HepG2 (cell line): ENCODE data around the gene AKT2. TPM values are rescaled to one million over a fixed set of nuclear protein-coding genes. Genes with fewer than 3 reads are reported as not detected.

Experiments
- CREB3 ChIP-seq: sonication (generic); formaldehyde crosslinking; IDR thresholded peaks from 2 replicates; pipeline ENCODE4 v1.5.0; 2020; ENCODE audit warnings: missing genetic modification reagents
- E2F5 ChIP-seq: sonication (generic); formaldehyde crosslinking; conservative IDR thresholded peaks from 2 replicates; pipeline ENCODE4 v1.4.0; 2020; ENCODE audit warnings: missing genetic modification reagents
- EZH2 ChIP-seq: conservative IDR thresholded peaks from 2 replicates; pipeline ENCODE4 v1.6.1; 2012; ENCODE audit warnings: mild to moderate bottlenecking, low read depth, low read length, moderate library complexity
- JUND ChIP-seq: sonication (generic); formaldehyde crosslinking; IDR thresholded peaks from 2 replicates; pipeline ENCODE4 v1.8.0; 2022; ENCODE audit warnings: mild to moderate bottlenecking, missing genetic modification reagents
- MEIS1 ChIP-seq: sonication (generic); formaldehyde crosslinking; IDR thresholded peaks from 2 replicates; pipeline ENCODE4 v1.9.0; 2021; ENCODE audit warnings: mild to moderate bottlenecking, missing genetic modification reagents, moderate library complexity, borderline replicate concordance
- MTA3 ChIP-seq: sonication (generic); formaldehyde crosslinking; IDR thresholded peaks from 2 replicates; pipeline ENCODE4 v1.4.0; 2020; ENCODE audit warnings: missing genetic modification reagents
- MTF2 ChIP-seq: sonication (generic); formaldehyde crosslinking; IDR thresholded peaks from 2 replicates; pipeline ENCODE4 v1.5.0; 2020; ENCODE audit warnings: missing genetic modification reagents, borderline replicate concordance
- NFYB ChIP-seq: sonication (generic); formaldehyde crosslinking; IDR thresholded peaks from 2 replicates; pipeline ENCODE4 v1.4.0; 2020; ENCODE audit warnings: missing genetic modification reagents
- NR0B2 ChIP-seq: sonication (generic); formaldehyde crosslinking; IDR thresholded peaks from 2 replicates; pipeline ENCODE4 v1.4.0; 2020; ENCODE audit warnings: mild to moderate bottlenecking, missing genetic modification reagents
- NR2F2 ChIP-seq: IDR thresholded peaks from 2 replicates; pipeline ENCODE4 v1.6.1; 2012; ENCODE audit warnings: low read depth, inconsistent platforms, borderline replicate concordance
- RBFOX2 ChIP-seq: fragments of 200-400 bp; formaldehyde crosslinking; IDR thresholded peaks from 2 replicates; pipeline ENCODE4 v1.6.1; 2017; ENCODE audit warnings: low read depth, mild to moderate bottlenecking, low read length
- SRSF1 ChIP-seq: fragments of 200-400 bp; formaldehyde crosslinking; optimal IDR thresholded peaks from 2 replicates; pipeline ENCODE3; 2017; ENCODE audit warnings: mild to moderate bottlenecking, low read depth, low read length, moderate library complexity
- THAP9 ChIP-seq: sonication (generic); formaldehyde crosslinking; IDR thresholded peaks from 2 replicates; pipeline ENCODE4; 2020; ENCODE audit warnings: missing genetic modification reagents, mild to moderate bottlenecking, borderline replicate concordance
- ZNF234 ChIP-seq: sonication (generic); formaldehyde crosslinking; conservative IDR thresholded peaks from 2 replicates; pipeline ENCODE4 v1.5.1; 2020; ENCODE audit warnings: mild to moderate bottlenecking, missing genetic modification reagents
- ZNF276 ChIP-seq: sonication (generic); formaldehyde crosslinking; IDR thresholded peaks from 2 replicates; pipeline ENCODE4 v1.4.0; 2020; ENCODE audit warnings: mild to moderate bottlenecking, low read depth, missing genetic modification reagents
- ZNF34 ChIP-seq: sonication (generic); formaldehyde crosslinking; IDR thresholded peaks from 2 replicates; pipeline ENCODE4 v1.4.0; 2020; ENCODE audit warnings: mild to moderate bottlenecking, missing genetic modification reagents, borderline replicate concordance
- ZNF460 ChIP-seq: sonication (generic); formaldehyde crosslinking; IDR thresholded peaks from 2 replicates; pipeline ENCODE4 v1.5.1; 2020; ENCODE audit warnings: missing genetic modification reagents, mild to moderate bottlenecking, borderline replicate concordance
- ZNF713 ChIP-seq: sonication (generic); formaldehyde crosslinking; IDR thresholded peaks from 2 replicates; pipeline ENCODE4 v1.4.0; 2020; ENCODE audit warnings: mild to moderate bottlenecking, missing genetic modification reagents
- ZNF747 ChIP-seq: sonication (generic); formaldehyde crosslinking; IDR thresholded peaks from 2 replicates; pipeline ENCODE4 v1.8.1; 2023; ENCODE audit warnings: missing genetic modification reagents, mild to moderate bottlenecking, borderline replicate concordance
- ZNF841 ChIP-seq: sonication (generic); formaldehyde crosslinking; IDR thresholded peaks from 2 replicates; pipeline ENCODE4 v1.8.1; 2023; ENCODE audit warnings: missing genetic modification reagents, borderline replicate concordance
- polyA plus RNA-seq, 8 experiments: library from polyadenylated mRNA; depleted of rRNA in 3 of 8; stranded (reverse) in 7 of 8; unstranded in 1 of 8; fragments of >200 nt; fragmentation: Illumina TruSeq in 4 of 8; extraction: Trizol in 4 of 8; gene quantifications; 2 replicates each; pipeline versions ENCODE4 v1.2.1 to v1.2.3, GENCODE V29; 2011 to 2016; ENCODE audit warnings: low read depth in 4 of 8, missing spikeins in 1 of 8, mixed read lengths in 1 of 8; ENCODE audit not compliant: insufficient read depth in 1 of 8
- total RNA-seq, 5 experiments: library from RNA; depleted of rRNA; stranded (reverse); fragments of >200 nt; fragmentation: Illumina TruSeq; extraction: Trizol; gene quantifications; 2 replicates each; pipeline ENCODE4 v1.2.3, GENCODE V29; 2016; ENCODE audit warnings: low read depth in 1 of 5

AKT2 gene
- total and polyA plus RNA-seq, 2 of the 13 experiments (the other 11 are each of a cell fraction or from before 2014, with no cell fraction given) = 82.1 to 173 TPM

- TF ChIP-seq JUND (CRISPR knock-in tag) (no peak), SRSF1 (no peak), MTF2 (CRISPR knock-in tag) (no peak), NR2F2 (0 out of 2 replicates have a peak, but pooled peaks have one; percentile 16), MEIS1 (CRISPR knock-in tag) (0 out of 2 replicates have a peak, but pooled peaks have one; percentile 30), ZNF460 (CRISPR knock-in tag) (no peak), NR0B2 (CRISPR knock-in tag) (no peak), ZNF713 (CRISPR knock-in tag) (no peak), ZNF234 (CRISPR knock-in tag) (no peak), RBFOX2 (no peak), THAP9 (CRISPR knock-in tag) (no peak; the same call in 1 of the 2 replicates), ZNF747 (CRISPR knock-in tag) (no peak), NFYB (CRISPR knock-in tag) (no peak), ZNF841 (CRISPR knock-in tag) (no peak), ZNF34 (no peak), E2F5 (CRISPR knock-in tag) (no peak), ZNF276 (0 out of 2 replicates have a peak, but pooled peaks have one; percentile 64), MTA3 (CRISPR knock-in tag) (no peak), EZH2 (no peak), CREB3 (CRISPR knock-in tag) (no peak)
Observed at GRCh38 chr19:40283414-40284250, 1.5 kb downstream of the AKT2 start (continued).
